Measurements from ENCODE around the gene ADPRHL1. TPM values are rescaled to one million over a fixed set of nuclear protein-coding genes. Genes with fewer than 3 reads are reported as not detected.
"Not testable (repeated sequence)": the region's sequence is repeated elsewhere in the genome, so short reads cannot be mapped to it uniquely, and the experiment has no call there.

The ADPRHL1 gene
- total RNA-seq, 4 donors from 2014 or later: 3.9 to 15.2 (median 5.8) TPM; not detected in 1

- Histone ChIP-seq H3K27ac (no peak overlapping the region), H3K9me3 (no peaks in the 10 kb centered on the region), H3K4me1 (no peaks in the 10 kb centered on the region), H3K27me3 (no peaks in the 10 kb centered on the region), H3K36me3 (peaks cover 0 to 19% (median 0%) of the 10 kb centered on the region in 3 donors), H3K4me3 (no peak overlapping the region)
- no peak for DNase-seq
- TF ChIP-seq CTCF (IDR thresholded peaks at IDR 0.05) (no peak), POLR2A (IDR thresholded peaks at IDR 0.05) (no peak)
Observed at GRCh38 chr13:113452466-113452865, 822 bp downstream of the ADPRHL1 start.

GRCh38 chr13:113451951-113452421 is 1.3 kb downstream of the ADPRHL1 start:
- H3K4me3 ChIP-seq: no peak overlapping the region
- H3K27ac ChIP-seq: no peak overlapping the region
- no peaks in the 10 kb centered on the region for H3K27me3 ChIP-seq
- H3K4me1 ChIP-seq: no peaks in the 10 kb centered on the region
- no peak for TF ChIP-seq POLR2A (IDR thresholded peaks at IDR 0.05)
- no peak for TF ChIP-seq CTCF (IDR thresholded peaks at IDR 0.05)
- peaks cover 0 to 18% (median 0%) of the 10 kb centered on the region in 3 donors for H3K36me3 ChIP-seq
- DNase-seq: no peak
- H3K9me3 ChIP-seq: no peaks in the 10 kb centered on the region

GRCh38 chr13:113450861-113451620 is 2.2 kb downstream of the ADPRHL1 start:
- H3K9me3 ChIP-seq, H3K4me1 ChIP-seq, H3K27ac ChIP-seq, H3K27me3 ChIP-seq, H3K4me3 ChIP-seq: not testable (repeated sequence)
- DNase-seq: peak in 2 of 3 donors; percentile 22 to 76
- H3K36me3 ChIP-seq: peaks cover 0 to 10% (median 0%) of the 10 kb centered on the region in 3 donors
- peak in 4 of 6 experiments; percentile 15 to 70 (median 62) for TF ChIP-seq CTCF (IDR thresholded peaks at IDR 0.05)

GRCh38 chr13:113450348-113450744 is 2.9 kb downstream of the ADPRHL1 start:
- not testable (repeated sequence) for H3K27me3 ChIP-seq, H3K4me1 ChIP-seq, H3K27ac ChIP-seq, H3K36me3 ChIP-seq, H3K9me3 ChIP-seq
- peak in 1 of 3 donors; percentile 7 for DNase-seq
- peak overlapping the region in 1 of 4 donors; percentile 50 for H3K4me3 ChIP-seq

GRCh38 chr13:113449693-113450347 is 3.5 kb downstream of the ADPRHL1 start:
- Histone ChIP-seq H3K36me3 (peaks cover 0 to under 1% (median 0%) of the 10 kb centered on the region in 3 donors), H3K4me3 (peak overlapping the region in 3 of 4 donors; percentile 26 to 54 (median 50)), H3K9me3 (no peaks in the 10 kb centered on the region), H3K27me3 (no peaks in the 10 kb centered on the region), H3K27ac (peak overlapping the region; percentile 47 to 91 (median 75)), H3K4me1 (peaks cover 0 to 5% (median 0%) of the 10 kb centered on the region in 4 donors)
- TF ChIP-seq CTCF (IDR thresholded peaks at IDR 0.05): no peak
- TF ChIP-seq POLR2A (IDR thresholded peaks at IDR 0.05): no peak
- DNase-seq: no peak

Measured in Peyer's patch (tissue), 4 donors.